Suprapubic skin (tissue), 3 donors: ENCODE data around the gene TRIM3.

Source experiments
- EP300 ChIP-seq: sonication (generic); formaldehyde crosslinking; IDR thresholded peaks from one replicate; pipeline ENCODE4 v1.6.1; 2017; ENCODE audit warnings: antibody characterized with exemption
- POLR2A ChIP-seq, 2 donors: fragments of 450-650 bp; IDR thresholded peaks; one replicate each; pipeline ENCODE4 v1.6.1; 2017; ENCODE audit warnings: antibody characterized with exemption in 2 of 2, mild to moderate bottlenecking in 2 of 2, moderate library complexity in 2 of 2
- TF ChIP-seq, protein P1 (sequence below), 2 donors: fragments of 200-600 bp in 1 of 2; fragments of 450-650 bp in 1 of 2; sonication (generic) in 1 of 2; IDR thresholded peaks; one replicate each; pipeline ENCODE4 v1.5.1; 2016 to 2019; ENCODE audit warnings: antibody characterized with exemption in 2 of 2, mild to moderate bottlenecking in 1 of 2, moderate library complexity in 1 of 2

DNA sequence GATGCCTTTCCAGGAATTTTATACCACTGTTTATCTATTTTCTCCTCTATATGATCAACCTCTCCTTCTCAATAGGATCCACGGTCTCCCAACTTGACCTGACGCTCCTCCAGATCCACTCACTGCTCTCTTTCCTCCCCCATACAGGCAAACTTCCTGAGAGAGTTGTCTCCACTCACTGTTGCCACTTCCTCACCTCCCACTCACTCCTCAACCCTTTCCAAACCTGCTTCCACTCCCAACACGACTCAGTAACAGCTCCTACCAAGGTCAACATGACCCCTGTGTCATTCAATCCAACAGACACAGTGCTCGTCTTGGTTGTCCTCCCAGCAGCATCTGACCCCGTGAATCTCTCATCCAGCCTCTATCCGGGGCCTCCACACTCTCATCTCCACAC lies 57.9 kb downstream of the TRIM3 start:
- TF ChIP-seq, protein P1, sequence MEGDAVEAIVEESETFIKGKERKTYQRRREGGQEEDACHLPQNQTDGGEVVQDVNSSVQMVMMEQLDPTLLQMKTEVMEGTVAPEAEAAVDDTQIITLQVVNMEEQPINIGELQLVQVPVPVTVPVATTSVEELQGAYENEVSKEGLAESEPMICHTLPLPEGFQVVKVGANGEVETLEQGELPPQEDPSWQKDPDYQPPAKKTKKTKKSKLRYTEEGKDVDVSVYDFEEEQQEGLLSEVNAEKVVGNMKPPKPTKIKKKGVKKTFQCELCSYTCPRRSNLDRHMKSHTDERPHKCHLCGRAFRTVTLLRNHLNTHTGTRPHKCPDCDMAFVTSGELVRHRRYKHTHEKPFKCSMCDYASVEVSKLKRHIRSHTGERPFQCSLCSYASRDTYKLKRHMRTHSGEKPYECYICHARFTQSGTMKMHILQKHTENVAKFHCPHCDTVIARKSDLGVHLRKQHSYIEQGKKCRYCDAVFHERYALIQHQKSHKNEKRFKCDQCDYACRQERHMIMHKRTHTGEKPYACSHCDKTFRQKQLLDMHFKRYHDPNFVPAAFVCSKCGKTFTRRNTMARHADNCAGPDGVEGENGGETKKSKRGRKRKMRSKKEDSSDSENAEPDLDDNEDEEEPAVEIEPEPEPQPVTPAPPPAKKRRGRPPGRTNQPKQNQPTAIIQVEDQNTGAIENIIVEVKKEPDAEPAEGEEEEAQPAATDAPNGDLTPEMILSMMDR (IDR thresholded peaks at IDR 0.05) = no peak
- TF ChIP-seq POLR2A (IDR thresholded peaks at IDR 0.05) (no peak), EP300 (no peak)
